Measurements from ENCODE around the gene TARS2. TPM values are rescaled to one million over a fixed set of nuclear protein-coding genes. Genes with fewer than 3 reads are reported as not detected.

TARS2 gene
- total RNA-seq, 1 experiment from 2014 or later = 30.4 TPM

DNA sequence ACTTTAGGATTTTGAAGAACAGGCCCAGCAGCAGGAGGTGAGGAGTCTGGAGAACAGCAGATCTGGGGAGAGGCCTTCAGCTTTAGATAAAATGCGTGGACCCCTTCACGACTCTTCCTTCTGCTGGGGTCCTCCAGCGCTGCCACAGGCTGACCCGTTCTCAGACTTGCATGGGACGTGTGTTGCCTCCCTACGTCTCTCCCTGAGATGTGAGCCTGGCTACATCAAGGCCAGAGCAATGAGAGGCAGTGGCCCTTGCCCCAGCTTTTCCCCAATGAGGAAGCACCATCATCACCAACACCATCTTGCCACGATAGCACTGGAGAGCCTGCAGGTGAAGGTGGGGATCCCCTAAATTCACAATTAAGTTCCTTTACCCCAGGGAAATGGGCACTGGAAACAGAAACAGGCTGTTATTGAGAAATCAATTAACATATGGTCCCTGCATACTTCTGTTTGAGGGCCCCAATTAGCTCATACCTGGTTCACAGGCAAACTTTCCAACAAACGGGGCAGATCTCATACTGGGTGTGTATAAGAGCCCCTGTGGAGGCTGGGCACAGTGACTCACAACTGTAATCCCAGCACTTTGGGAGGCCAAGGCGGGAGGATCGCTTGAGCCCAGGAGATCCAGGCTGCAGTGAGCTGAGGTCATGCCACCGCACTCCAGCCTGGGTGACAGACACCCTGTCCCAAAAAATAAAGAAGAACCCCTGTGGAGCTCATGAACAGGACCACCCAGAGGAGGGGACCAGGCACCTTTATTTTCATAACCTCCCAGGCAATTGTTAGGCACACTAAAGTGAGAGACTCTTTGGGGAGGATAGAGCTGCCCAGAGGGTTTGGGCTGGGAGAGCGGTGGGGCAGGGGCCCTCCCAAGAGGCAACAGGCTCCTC, 49.9 kb downstream of the TARS2 start:
- no peak for DNase-seq (ENCODE audit: low read depth)

DNA sequence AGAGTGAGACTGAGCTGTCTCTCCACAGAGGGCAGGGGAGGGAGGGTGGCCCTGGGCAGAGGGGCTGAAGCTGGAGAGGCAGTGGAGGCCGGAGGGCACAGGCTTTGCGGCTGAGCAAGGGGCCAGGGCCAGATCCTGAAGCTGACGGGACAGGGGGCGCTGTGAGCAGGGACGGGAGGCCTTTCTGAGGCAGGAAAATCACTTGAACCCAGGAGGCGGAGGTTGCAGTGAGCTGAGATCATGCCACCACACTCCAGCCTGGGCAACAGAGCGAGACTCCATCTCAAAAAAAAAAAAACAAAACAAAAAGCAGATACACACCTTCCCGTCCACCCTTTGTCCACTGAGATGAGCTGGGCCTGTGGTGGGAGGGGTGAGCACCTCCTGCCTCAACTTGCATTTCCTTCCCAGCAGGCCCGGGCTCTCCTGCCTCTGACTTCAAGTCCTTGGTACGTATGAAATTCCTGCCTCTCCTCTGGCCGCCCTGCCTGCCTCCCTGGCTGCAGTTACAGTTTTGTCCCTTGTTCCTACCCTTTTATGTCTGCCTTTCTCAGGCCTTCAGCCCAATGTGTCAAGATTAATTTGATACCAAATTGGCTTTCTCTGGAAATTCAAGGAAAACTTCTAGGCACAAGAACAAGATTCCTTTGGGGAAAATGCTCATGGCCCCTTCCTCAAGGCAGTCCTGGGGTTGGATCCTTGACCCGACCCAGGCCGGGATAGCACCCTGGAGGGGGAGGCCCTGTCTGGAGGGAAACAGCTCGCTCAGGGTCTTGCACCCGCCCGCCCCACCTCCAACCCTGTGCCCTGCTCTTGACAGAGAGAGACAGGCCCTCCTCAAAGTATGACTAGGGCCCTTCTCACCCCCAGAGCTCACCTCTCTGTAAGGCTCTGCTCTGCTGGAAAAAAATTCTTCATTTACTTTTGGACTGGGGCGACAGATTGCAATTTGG, 50.8 kb downstream of the TARS2 start:
- no peak for DNase-seq (ENCODE audit: low read depth)

DNA sequence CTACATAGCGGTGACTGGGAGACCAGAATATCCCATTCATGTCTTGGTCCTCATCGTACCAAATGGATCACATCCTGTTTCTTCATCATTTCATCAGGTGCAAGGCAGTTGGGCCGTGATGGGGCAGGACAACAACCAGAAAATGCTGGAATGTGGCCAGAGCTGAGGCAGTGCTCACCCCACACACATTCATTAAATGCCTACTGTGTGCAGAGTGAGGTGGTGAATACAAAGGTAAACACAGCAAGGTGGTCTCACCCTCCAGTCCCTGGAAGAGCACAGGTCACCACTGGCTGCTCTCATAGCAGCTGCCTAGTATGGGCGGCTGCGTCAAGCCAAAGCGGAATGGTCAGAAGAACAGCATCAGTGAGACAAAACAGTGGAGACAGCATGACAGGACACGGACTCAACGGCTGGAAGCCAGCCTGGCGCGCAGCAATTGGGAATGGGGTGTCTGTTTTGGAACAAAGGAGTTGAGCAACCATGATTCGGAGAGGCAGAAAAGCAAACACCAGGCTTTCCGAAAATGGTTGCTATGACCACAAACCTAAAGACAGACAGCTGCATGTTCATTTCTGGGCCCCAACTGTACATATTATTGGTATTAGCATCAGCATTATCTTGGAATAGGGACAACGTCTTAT, 56.4 kb downstream of the TARS2 start:
- no peak for DNase-seq (ENCODE audit: low read depth)

DNA sequence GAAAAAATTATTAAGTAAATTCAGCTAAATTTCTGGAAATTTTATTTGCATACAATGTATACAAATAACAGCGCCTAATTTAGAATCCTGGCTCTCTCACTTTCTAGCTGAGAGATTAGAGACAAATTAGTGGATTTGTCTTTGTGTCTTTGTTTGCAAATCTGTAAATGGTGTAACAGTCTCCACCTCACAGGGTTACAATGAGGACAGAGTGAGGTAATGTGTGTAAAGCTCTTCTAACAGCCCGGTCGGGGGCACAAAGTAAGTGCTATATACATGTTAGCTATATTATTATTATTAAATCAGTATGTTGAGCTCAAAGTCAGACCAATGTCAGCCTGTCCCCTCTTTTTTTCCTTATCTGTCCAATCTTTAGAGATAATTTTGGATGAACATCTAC, 57.0 kb downstream of the TARS2 start:
- no peak for DNase-seq (ENCODE audit: low read depth)

DNA sequence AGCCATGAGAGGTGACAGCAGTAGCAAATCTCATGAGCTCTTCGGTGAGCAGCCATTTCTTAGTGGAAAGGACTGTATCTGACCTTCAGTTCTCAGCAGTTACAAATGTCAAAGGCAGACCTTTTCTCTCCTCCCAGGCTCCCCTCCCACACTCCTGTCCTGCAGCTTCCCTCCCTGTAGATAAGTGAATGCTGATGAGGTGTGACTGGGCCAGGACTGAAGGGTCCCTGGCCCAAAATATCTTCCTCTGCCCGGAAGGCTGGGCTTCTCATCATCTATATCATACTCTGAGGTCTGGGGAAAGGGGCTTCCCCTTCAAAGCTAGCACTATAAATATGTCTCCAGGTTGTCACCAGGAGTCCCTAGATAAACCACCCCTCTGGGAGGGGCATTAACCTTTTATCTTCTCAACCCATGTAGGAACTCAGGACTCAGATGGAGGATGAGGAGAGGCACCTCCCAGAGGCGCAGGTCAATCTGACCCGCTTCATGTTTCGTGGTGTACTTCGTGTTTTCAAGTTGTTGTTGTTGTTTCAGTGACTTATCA, 58.3 kb downstream of the TARS2 start:
- DNase-seq (ENCODE audit: low read depth) = no peak

DNA sequence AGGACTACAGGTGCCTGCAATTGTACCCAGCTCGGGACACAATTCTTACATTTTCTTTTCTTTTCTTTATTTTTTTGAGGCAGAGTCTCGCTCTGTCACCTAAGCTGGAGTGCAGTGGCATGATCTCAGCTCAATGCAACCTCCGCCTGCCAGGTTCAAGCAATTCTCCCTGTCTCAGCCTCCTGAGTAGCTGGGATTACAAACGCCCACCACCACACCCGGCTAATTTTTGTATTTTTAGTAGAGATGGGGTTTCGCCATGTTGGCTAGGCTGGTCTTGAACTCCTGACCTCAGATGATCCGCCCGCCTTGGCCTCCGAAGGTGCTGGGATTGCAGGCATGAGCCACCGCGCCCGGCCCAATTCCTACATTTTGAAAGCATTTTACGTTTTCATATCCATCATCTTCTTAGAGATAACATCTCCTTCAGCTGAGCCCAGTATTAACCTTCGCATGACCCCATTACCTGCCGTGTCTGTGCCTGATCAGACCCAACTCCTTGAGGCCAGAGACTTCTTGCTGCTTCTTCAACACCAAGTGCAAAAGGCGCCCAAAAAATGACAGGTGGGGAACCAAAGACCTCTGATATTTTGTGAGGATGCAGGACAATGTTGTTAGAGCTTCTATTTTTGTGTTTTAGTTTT, 59.2 kb downstream of the TARS2 start:
- no peak for DNase-seq (ENCODE audit: low read depth)

DNA sequence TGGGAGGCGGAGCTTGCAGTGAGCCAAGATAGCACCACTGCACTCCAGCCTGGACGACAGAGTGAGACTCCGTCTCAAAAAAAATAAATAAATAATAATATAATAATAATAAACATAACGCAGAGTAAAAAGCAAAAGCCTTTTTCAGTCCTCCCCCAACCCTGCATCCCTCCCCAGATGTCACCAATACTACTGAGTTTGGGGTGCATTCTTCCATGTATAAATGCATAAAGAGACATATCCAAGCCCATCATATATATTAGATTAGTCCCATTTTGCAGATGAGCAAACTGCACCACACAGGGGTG, 61.1 kb downstream of the TARS2 start:
- no peak for DNase-seq (ENCODE audit: low read depth)

DNA sequence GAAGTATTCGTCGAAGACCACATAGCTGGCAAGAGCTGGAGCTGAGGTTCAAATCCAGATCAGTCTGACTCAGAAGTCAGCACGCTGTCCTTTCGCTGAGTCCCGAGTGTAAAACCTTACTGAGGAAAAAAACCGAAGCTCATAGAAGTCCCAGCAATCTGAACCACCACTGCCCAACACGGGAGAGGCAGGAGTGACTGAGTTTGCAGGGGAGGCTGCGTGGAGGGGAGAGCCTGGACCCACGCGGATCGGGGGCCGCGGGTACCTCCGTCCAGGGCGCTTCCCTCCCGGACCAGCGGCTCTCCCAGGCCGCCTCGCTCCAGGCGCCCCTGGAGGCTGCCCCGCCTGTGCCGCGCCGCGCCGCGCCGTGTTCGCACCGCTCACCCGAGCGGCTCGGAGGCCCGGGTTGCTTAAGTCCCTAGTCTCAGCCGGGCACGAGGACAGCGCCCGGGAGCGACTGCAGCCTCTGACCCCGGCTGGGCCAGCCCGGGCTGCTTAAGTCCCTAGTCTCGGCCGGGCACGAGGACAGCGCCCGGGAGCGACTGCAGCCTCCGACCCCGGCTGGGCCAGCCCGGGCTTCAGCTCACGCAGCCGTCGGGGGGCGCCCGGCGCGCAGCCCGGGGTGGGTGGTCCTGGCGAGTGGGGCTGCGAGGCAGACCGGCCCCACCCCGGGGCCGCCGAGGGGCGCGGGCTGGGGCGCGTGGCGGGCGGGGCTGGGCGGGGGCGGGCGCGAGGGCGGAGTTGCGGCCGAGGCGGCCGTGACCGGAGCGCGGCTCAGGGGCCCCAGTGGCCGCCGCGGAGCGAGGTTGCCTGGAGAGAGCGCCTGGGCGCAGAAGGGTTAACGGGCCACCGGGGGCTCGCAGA, 61.6 kb downstream of the TARS2 start, which contains the start of gene ADAMTSL4:
TSS of gene ADAMTSL4 (plus strand) at position 777 of the 864 bp plus-strand sequence. CDS start 2,881 bp downstream, outside the sequence.
- DNase-seq (ENCODE audit: low read depth) = peak; percentile 52

DNA sequence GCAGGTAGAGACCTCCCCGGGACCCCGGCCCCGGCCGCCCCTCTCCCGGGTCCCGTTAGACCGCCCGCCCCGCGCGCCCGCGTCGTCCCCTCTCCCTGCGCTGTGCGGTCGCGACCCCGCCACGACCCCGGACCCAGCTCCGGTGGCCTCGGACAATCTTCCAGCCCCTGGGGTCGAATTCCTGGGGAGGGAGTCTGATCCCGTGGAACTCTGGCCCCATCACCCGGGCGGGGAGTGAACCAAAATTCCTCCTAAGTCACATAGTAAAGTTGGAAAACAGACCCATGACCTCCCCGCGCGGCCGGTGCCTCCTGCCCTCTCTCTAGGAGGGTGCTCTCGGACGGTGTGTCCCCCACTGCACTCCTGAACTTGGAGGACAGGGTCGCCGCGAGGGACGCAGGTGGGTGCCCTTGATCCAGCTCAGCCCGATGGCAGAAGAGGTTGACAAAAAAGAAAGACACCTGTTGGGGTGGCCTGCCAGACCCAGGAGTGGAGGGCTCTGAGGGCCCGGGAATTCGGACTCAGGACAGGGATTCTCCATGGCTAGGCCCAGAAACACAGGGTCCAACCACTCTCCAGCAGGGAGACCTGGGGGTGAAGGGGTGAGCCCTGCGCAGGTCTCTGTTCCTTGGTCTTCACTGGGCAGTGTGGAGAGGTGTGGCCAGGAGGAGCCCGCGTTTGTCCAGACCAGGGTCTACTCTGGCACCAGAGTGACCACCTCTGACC, 62.4 kb downstream of the TARS2 start:
- no peak for DNase-seq (ENCODE audit: low read depth)

DNA sequence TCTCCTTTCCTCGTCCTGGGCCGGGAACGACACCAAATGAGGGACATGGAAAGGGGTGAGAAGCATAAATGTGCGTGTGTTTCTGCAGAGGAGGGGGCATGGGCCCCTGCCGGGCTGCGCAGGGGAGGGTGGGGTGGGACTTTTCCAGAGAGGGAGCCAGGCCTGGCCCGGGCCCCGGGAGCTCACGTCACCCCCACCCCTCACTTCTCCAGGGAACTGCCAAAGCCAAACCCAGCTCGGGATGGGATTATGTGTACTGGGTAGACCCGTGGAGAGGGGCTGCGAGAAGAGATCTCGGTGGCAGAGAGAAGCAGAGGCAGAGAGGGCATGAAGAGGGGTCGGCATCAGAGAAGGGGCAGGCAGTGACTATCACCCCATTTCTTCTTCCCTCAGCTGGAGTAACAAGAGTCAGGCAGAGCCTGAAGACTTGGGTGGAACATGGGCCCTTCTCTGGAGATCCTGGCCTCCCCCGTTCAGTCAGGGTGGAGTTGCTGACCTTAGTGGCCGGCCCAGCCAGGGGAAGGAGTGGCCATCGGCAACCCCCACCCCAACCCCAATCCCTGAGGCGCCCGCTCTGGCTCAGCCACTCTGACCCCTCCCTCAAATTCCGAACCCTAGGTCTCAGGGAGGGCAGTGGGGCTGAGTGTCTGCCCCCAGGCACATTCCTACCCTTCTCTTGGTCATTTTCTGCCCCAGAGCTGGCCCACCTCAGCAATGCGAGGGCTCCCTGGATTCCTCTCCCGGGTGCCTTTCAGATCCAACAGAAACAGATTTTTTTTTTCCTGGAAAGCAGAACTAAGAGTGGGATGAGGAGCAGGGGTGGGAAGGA, 63.2 kb downstream of the TARS2 start:
- no peak for DNase-seq (ENCODE audit: low read depth)

DNA sequence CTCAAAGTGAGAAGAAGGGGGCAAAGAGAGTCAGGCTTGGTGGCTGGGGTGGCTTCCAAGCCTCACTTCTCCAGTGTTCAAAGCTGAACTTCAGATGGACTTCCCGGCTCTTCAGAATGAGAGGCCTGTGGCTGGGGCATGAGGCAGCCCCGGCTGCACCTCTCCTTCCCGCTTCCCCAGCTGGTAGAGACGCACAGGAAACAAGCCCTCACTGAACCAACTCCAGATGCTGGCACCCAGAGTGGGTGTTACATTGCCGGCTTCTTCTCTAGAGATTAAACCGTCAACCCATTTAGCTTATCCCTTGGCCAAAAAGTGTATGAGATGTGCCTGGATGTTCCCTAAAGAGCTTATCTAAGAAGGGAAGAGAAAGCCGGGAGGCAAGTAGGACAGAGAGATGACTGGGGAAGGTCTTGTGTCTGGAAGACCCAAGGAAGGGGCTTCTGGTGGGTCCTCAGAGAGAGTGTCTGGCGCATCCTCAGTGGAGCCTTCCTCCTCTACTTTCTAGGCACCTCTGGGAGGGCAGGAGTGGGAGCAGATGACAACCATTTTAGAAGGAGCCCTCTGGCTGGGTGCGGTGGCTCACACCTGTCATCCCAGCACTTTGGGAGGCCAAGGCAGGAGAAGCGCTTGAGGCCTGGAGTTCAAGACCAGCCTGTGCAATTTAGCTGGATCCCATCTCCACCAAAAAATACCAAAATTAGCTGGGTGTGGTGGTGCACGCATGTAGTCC, 64.0 kb downstream of the TARS2 start:
- DNase-seq (ENCODE audit: low read depth) = no peak

DNA sequence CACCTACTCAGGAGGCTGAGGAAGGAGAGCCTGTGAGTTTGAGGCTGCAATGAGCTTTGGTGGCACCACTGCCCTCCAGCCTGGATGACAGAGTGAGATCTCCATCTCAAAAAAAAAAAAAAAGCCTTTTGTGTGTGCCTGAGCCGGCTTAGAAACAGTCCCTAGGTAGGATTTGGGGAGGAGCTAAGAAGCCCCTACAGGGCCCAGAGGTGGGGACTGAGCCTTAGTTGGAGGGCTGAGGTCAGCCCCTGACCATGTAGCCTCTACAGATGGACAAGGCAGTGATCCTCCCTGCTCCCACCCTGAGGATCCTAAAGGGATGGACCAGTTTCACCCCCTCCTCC, 64.5 kb downstream of the TARS2 start:
- no peak for DNase-seq (ENCODE audit: low read depth)

DNA sequence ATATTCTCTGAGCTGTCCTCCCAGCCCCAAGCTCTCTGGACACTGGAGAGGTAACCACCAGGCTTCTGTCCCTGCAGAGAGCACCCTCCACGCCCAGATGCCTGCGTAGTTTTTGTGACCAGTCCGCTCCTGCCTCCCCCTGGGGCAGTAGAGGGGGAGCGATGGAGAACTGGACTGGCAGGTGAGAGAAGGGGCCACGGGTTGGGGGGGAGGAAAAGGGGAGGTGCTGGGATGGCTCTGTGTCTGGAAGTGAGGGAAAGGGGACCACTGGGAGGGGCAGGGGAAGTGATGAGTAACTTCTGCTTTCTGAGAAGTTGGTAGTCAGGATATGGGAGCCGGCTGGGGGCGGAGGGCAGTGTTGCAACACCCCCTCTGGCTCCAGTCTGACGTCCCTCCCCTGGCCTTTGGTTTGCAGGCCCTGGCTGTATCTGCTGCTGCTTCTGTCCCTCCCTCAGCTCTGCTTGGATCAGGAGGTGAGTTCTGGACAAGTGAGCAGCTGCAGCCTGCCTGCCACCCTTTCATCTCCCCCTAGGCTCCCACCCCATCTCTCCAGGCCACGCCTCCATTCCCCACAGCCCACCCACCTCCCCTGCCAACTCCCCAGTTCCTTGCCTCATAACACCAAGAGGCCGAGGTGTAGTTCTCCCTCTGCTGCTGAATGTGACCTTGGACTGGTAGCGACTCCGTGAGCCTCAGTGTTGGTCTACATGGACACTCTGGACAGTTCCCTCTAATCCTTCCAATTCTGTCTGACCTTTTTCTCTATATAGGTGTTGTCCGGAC, 65.1 kb downstream of the TARS2 start:
- DNase-seq (ENCODE audit: low read depth) = peak; percentile 94

DNA sequence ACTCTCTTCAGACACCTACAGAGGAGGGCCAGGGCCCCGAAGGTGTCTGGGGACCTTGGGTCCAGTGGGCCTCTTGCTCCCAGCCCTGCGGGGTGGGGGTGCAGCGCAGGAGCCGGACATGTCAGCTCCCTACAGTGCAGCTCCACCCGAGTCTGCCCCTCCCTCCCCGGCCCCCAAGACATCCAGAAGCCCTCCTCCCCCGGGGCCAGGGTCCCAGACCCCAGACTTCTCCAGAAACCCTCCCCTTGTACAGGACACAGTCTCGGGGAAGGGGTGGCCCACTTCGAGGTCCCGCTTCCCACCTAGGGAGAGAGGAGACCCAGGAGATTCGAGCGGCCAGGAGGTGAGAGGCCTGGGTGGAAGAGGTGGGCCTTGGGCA, 65.7 kb downstream of the TARS2 start:
- no peak for DNase-seq (ENCODE audit: low read depth)

DNA sequence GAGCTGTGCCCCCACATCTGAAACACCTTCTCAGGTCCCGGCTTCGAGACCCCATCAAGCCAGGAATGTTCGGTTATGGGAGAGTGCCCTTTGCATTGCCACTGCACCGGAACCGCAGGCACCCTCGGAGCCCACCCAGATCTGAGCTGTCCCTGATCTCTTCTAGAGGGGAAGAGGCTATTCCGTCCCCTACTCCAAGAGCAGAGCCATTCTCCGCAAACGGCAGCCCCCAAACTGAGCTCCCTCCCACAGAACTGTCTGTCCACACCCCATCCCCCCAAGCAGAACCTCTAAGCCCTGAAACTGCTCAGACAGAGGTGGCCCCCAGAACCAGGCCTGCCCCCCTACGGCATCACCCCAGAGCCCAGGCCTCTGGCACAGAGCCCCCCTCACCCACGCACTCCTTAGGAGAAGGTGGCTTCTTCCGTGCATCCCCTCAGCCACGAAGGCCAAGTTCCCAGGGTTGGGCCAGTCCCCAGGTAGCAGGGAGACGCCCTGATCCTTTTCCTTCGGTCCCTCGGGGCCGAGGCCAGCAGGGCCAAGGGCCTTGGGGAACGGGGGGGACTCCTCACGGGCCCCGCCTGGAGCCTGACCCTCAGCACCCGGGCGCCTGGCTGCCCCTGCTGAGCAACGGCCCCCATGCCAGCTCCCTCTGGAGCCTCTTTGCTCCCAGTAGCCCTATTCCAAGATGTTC, 66.3 kb downstream of the TARS2 start:
- DNase-seq (ENCODE audit: low read depth) = no peak

DNA sequence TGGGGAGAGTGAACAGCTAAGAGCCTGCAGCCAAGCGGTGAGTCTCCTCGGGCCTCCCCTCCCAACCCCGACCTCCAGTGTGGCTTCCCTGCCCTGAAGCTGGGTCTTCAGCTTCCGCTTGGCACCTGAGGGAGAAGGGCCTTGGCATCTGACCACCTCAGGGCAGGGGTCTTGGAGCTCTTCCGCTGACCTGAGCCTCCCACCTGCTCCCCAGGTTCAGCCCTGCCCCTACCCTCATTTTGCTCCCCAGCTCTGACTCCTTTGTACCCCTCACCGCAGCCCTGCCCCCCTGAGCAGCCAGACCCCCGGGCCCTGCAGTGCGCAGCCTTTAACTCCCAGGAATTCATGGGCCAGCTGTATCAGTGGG, 66.8 kb downstream of the TARS2 start:
- DNase-seq (ENCODE audit: low read depth) = no peak
